HepG2 (cell line): Measurements from ENCODE around the gene GRIN2C. TPM values are rescaled to one million over a fixed set of nuclear protein-coding genes. Genes with fewer than 3 reads are reported as not detected.

ENCODE experiments used
- ARHGAP35 ChIP-seq: sonication (generic); formaldehyde crosslinking; IDR thresholded peaks from 2 replicates; pipeline ENCODE4 v1.9.0; 2022; ENCODE audit warnings: mild to moderate bottlenecking, inconsistent platforms, moderate library complexity, missing genetic modification reagents, borderline replicate concordance
- EEA1 ChIP-seq: sonication (generic); formaldehyde crosslinking; IDR thresholded peaks from 2 replicates; pipeline ENCODE4 v1.5.1; 2020; ENCODE audit warnings: mild to moderate bottlenecking, missing genetic modification reagents, borderline replicate concordance
- GLI4 ChIP-seq: sonication (generic); formaldehyde crosslinking; IDR thresholded peaks from 2 replicates; pipeline ENCODE4 v1.5.1; 2020; ENCODE audit warnings: missing genetic modification reagents, mild to moderate bottlenecking, moderate library complexity, borderline replicate concordance
- MEIS1 ChIP-seq: sonication (generic); formaldehyde crosslinking; IDR thresholded peaks from 2 replicates; pipeline ENCODE4 v1.9.0; 2021; ENCODE audit warnings: mild to moderate bottlenecking, missing genetic modification reagents, moderate library complexity, borderline replicate concordance
- RARG ChIP-seq: sonication (generic); formaldehyde crosslinking; IDR thresholded peaks from 2 replicates; pipeline ENCODE4 v1.4.0; 2020; ENCODE audit warnings: low read depth, mild to moderate bottlenecking, missing genetic modification reagents
- SAFB2 ChIP-seq: sonication (generic); formaldehyde crosslinking; IDR thresholded peaks from 2 replicates; pipeline ENCODE4 v1.5.1; 2020; ENCODE audit warnings: missing genetic modification reagents, low read depth, mild to moderate bottlenecking, borderline replicate concordance
- SALL2 ChIP-seq: sonication (generic); formaldehyde crosslinking; IDR thresholded peaks from 2 replicates; pipeline ENCODE4 v1.8.1; 2023; ENCODE audit warnings: mild to moderate bottlenecking, missing genetic modification reagents, inconsistent platforms
- ZFP82 ChIP-seq: sonication (generic); formaldehyde crosslinking; IDR thresholded peaks from 2 replicates; pipeline ENCODE4 v1.5.1; 2020; ENCODE audit warnings: mild to moderate bottlenecking, missing genetic modification reagents, borderline replicate concordance
- ZNF251 ChIP-seq: sonication (generic); formaldehyde crosslinking; IDR thresholded peaks from 2 replicates; pipeline ENCODE4 v1.9.0; 2021; ENCODE audit warnings: mild to moderate bottlenecking, missing genetic modification reagents
- ZNF569 ChIP-seq: sonication (generic); formaldehyde crosslinking; IDR thresholded peaks from 2 replicates; pipeline ENCODE4 v1.5.0; 2020; ENCODE audit warnings: mild to moderate bottlenecking, missing genetic modification reagents, moderate library complexity, borderline replicate concordance
- ZNF782 ChIP-seq: sonication (generic); formaldehyde crosslinking; IDR thresholded peaks from 2 replicates; pipeline ENCODE4 v1.4.0; 2020; ENCODE audit warnings: missing genetic modification reagents, mild to moderate bottlenecking, borderline replicate concordance
- polyA plus RNA-seq, 8 experiments: library from polyadenylated mRNA; depleted of rRNA in 3 of 8; stranded (reverse) in 7 of 8; unstranded in 1 of 8; fragments of >200 nt; fragmentation: Illumina TruSeq in 4 of 8; extraction: Trizol in 4 of 8; gene quantifications; 2 replicates each; pipeline versions ENCODE4 v1.2.1 to v1.2.3, GENCODE V29; 2011 to 2016; ENCODE audit warnings: low read depth in 4 of 8, missing spikeins in 1 of 8, mixed read lengths in 1 of 8; ENCODE audit not compliant: insufficient read depth in 1 of 8
- total RNA-seq, 5 experiments: library from RNA; depleted of rRNA; stranded (reverse); fragments of >200 nt; fragmentation: Illumina TruSeq; extraction: Trizol; gene quantifications; 2 replicates each; pipeline ENCODE4 v1.2.3, GENCODE V29; 2016; ENCODE audit warnings: low read depth in 1 of 5
- TF ChIP-seq, protein P1 (sequence below): sonication (generic); formaldehyde crosslinking; IDR thresholded peaks from 2 replicates; pipeline ENCODE4 v1.5.0; 2020; ENCODE audit warnings: missing genetic modification reagents
- TF ChIP-seq, protein P2 (sequence below): sonication (generic); formaldehyde crosslinking; IDR thresholded peaks from 2 replicates; pipeline ENCODE4 v1.4.0; 2020; ENCODE audit warnings: mild to moderate bottlenecking, missing genetic modification reagents
- TF ChIP-seq, protein P3 (sequence below): sonication (generic); formaldehyde crosslinking; IDR thresholded peaks from 2 replicates; pipeline ENCODE4 v1.9.0; 2021; ENCODE audit warnings: missing genetic modification reagents, borderline replicate concordance
- TF ChIP-seq, protein P4 (sequence below): sonication (generic); formaldehyde crosslinking; IDR thresholded peaks from 2 replicates; pipeline ENCODE4 v1.5.1; 2020; ENCODE audit warnings: mild to moderate bottlenecking, missing genetic modification reagents, moderate library complexity
- TF ChIP-seq, protein P5 (sequence below): sonication (generic); formaldehyde crosslinking; IDR thresholded peaks from 2 replicates; pipeline ENCODE4 v1.8.1; 2023; ENCODE audit warnings: missing genetic modification reagents, inconsistent platforms, borderline replicate concordance
- TF ChIP-seq, protein P6 (sequence below): sonication (generic); formaldehyde crosslinking; IDR thresholded peaks from 2 replicates; pipeline ENCODE4 v1.5.0; 2020; ENCODE audit warnings: missing genetic modification reagents

GRIN2C gene
- total and polyA plus RNA-seq, 2 of the 13 experiments (the other 11 are each of a cell fraction or from before 2014, with no cell fraction given), result 0.03 to 0.11 TPM

DNA sequence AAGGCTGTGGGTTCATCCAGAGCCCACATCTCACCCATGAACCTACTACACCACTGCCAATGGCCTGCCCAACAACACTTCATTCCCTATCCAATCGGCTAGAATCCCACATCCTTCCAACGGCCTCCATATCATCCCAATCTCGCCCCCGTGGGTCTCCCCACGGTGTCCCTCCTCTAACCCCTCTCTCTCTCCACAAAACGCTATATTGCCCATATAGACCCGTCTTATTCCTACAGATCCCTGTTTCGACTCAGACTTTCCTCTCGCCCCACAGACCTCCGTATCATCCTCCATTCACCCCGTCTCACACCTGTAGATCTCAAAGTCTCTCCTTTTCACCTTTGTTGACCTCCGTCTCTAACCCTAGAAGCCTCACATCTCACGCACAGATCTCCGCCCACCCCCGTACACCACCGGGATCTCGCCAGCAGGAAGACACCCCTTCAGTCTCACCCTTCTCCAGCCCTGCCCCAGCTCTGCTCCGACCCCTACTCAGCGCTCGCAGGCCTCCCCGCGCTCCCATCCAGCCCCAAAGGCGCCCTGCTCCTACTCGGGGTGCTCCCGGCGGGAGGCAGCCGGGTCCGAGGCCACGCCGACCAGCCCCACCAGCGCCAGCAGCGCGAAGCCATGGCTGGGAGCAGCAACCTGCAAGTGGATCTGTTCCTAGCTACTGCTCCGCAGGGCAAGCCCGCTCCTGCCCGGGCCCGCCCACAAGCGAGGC, 12.8 kb upstream of the GRIN2C start, which contains the start of gene FDXR (continued):
- TF ChIP-seq MEIS1 (CRISPR knock-in tag) (peak; percentile 86; the same call in 1 of the 2 replicates), RARG (no peak), GLI4 (peak; percentile 87; the same call in 1 of the 2 replicates), ARHGAP35 (CRISPR knock-in tag) (peak; percentile 94), ZFP82 (CRISPR knock-in tag) (0 out of 2 replicates have a peak, but pooled peaks have one; percentile 73), SALL2 (CRISPR knock-in tag) (peak; percentile 65; the same call in 1 of the 2 replicates), EEA1 (CRISPR knock-in tag) (peak; percentile 58; the same call in 1 of the 2 replicates), ZNF251 (CRISPR knock-in tag) (no peak), ZNF782 (CRISPR knock-in tag) (no peak), SAFB2 (CRISPR knock-in tag) (peak; percentile 79; the same call in 1 of the 2 replicates), ZNF569 (CRISPR knock-in tag) (no peak)
- TF ChIP-seq, protein P1, sequence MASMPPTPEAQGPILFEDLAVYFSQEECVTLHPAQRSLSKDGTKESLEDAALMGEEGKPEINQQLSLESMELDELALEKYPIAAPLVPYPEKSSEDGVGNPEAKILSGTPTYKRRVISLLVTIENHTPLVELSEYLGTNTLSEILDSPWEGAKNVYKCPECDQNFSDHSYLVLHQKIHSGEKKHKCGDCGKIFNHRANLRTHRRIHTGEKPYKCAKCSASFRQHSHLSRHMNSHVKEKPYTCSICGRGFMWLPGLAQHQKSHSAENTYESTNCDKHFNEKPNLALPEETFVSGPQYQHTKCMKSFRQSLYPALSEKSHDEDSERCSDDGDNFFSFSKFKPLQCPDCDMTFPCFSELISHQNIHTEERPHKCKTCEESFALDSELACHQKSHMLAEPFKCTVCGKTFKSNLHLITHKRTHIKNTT (CRISPR knock-in tag), result peak; percentile 90; the same call in 1 of the 2 replicates
- TF ChIP-seq, protein P2, sequence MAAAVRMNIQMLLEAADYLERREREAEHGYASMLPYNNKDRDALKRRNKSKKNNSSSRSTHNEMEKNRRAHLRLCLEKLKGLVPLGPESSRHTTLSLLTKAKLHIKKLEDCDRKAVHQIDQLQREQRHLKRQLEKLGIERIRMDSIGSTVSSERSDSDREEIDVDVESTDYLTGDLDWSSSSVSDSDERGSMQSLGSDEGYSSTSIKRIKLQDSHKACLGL (CRISPR knock-in tag), result peak; percentile 86
- TF ChIP-seq, protein P3, sequence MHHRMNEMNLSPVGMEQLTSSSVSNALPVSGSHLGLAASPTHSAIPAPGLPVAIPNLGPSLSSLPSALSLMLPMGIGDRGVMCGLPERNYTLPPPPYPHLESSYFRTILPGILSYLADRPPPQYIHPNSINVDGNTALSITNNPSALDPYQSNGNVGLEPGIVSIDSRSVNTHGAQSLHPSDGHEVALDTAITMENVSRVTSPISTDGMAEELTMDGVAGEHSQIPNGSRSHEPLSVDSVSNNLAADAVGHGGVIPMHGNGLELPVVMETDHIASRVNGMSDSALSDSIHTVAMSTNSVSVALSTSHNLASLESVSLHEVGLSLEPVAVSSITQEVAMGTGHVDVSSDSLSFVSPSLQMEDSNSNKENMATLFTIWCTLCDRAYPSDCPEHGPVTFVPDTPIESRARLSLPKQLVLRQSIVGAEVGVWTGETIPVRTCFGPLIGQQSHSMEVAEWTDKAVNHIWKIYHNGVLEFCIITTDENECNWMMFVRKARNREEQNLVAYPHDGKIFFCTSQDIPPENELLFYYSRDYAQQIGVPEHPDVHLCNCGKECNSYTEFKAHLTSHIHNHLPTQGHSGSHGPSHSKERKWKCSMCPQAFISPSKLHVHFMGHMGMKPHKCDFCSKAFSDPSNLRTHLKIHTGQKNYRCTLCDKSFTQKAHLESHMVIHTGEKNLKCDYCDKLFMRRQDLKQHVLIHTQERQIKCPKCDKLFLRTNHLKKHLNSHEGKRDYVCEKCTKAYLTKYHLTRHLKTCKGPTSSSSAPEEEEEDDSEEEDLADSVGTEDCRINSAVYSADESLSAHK (CRISPR knock-in tag), result peak; percentile 55; the same call in 1 of the 2 replicates
- TF ChIP-seq, protein P4, sequence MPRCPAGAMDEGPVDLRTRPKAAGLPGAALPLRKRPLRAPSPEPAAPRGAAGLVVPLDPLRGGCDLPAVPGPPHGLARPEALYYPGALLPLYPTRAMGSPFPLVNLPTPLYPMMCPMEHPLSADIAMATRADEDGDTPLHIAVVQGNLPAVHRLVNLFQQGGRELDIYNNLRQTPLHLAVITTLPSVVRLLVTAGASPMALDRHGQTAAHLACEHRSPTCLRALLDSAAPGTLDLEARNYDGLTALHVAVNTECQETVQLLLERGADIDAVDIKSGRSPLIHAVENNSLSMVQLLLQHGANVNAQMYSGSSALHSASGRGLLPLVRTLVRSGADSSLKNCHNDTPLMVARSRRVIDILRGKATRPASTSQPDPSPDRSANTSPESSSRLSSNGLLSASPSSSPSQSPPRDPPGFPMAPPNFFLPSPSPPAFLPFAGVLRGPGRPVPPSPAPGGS (CRISPR knock-in tag), result peak; percentile 72; the same call in 1 of the 2 replicates
- TF ChIP-seq, protein P5, sequence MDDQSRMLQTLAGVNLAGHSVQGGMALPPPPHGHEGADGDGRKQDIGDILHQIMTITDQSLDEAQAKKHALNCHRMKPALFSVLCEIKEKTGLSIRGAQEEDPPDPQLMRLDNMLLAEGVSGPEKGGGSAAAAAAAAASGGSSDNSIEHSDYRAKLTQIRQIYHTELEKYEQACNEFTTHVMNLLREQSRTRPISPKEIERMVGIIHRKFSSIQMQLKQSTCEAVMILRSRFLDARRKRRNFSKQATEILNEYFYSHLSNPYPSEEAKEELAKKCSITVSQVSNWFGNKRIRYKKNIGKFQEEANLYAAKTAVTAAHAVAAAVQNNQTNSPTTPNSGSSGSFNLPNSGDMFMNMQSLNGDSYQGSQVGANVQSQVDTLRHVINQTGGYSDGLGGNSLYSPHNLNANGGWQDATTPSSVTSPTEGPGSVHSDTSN (CRISPR knock-in tag), result peak; percentile 84; the same call in 1 of the 2 replicates
- TF ChIP-seq, protein P6, sequence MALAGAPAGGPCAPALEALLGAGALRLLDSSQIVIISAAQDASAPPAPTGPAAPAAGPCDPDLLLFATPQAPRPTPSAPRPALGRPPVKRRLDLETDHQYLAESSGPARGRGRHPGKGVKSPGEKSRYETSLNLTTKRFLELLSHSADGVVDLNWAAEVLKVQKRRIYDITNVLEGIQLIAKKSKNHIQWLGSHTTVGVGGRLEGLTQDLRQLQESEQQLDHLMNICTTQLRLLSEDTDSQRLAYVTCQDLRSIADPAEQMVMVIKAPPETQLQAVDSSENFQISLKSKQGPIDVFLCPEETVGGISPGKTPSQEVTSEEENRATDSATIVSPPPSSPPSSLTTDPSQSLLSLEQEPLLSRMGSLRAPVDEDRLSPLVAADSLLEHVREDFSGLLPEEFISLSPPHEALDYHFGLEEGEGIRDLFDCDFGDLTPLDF (CRISPR knock-in tag), result no peak
